SH-SY5Y (cell line): ENCODE data around the gene NKAIN1.

Source experiments
- GATA2 ChIP-seq: IDR thresholded peaks from 2 replicates; pipeline ENCODE4 v1.6.1; 2011; ENCODE audit warnings: mild to moderate bottlenecking, low read depth, low read length
- GATA3 ChIP-seq: IDR thresholded peaks from 2 replicates; pipeline ENCODE4 v1.6.1; 2011; ENCODE audit warnings: low read depth, mild to moderate bottlenecking, low read length, moderate library complexity

DNA sequence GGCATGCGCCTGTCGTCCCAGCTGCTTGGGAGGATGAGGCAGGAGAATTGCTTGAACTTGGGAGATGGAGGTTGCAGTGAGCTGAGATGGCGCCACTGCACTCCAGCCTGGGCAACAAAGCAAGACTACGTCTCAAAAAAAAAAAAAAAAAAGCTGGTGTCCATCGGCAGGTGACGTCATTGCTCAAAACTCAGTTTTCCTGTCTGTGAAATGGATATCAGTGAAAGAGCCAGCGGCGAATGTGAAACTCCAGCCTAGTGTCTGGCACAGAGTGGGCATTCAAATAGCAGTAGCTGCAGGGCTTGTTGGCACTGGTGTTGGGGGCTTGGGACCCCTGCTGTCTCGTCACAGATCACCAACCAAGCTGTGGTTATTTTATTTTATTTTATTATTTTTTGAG is 75.8 kb downstream of the NKAIN1 start:
- no peak for TF ChIP-seq GATA2
- no peak for TF ChIP-seq GATA3
